ENCODE measurements around the gene CORO7. TPM values are rescaled to one million over a fixed set of nuclear protein-coding genes. Genes with fewer than 3 reads are reported as not detected.

Gene CORO7
- total and polyA plus RNA-seq, 9 donors: 1.3 to 29.5 (median 17.9) TPM

- intact Hi-C loops (cut with DNase I): no loop called here
- WGBS, 3 donors: 74 to 83% (median 83%) methylated on average over 5 of the region's 5 CpGs
- no peak for DNase-seq
- Histone ChIP-seq H3K27me3 (no peaks in the 10 kb centered on the region), H3K9me3 (no peaks in the 10 kb centered on the region), H3K36me3 (no peaks in the 10 kb centered on the region), H3K4me3 (no peak overlapping the region), H3K4me1 (ENCODE audit: insufficient read depth) (peaks cover 13% of the 10 kb centered on the region), H3K27ac (no peak overlapping the region)
- no peak for TF ChIP-seq EP300 (IDR thresholded peaks at IDR 0.05)
- no peak for TF ChIP-seq CTCF (IDR thresholded peaks at IDR 0.05)
Measured at GRCh38 chr16:4460936-4461249, 44.5 kb upstream of the CORO7 start.

- no peak for DNase-seq
- H3K4me1 ChIP-seq (ENCODE audit: insufficient read depth): peaks cover 13% of the 10 kb centered on the region
- intact Hi-C loops (cut with DNase I): no loop called here
- H3K36me3 ChIP-seq: no peaks in the 10 kb centered on the region
- no peak for TF ChIP-seq EP300 (IDR thresholded peaks at IDR 0.05)
- TF ChIP-seq CTCF (IDR thresholded peaks at IDR 0.05): no peak
- no peak for TF ChIP-seq POLR2A (IDR thresholded peaks at IDR 0.05)
- no peaks in the 10 kb centered on the region for H3K27me3 ChIP-seq
- H3K9me3 ChIP-seq: no peaks in the 10 kb centered on the region
- WGBS, 3 donors: 73 to 76% (median 74%) methylated on average over 10 of the region's 10 CpGs
- no peak overlapping the region for H3K27ac ChIP-seq
- no peak overlapping the region for H3K4me3 ChIP-seq
Measured at GRCh38 chr16:4455951-4456350, 39.6 kb upstream of the CORO7 start.

- Histone ChIP-seq H3K36me3 (no peaks in the 10 kb centered on the region), H3K4me1 (ENCODE audit: insufficient read depth) (peaks cover 13% of the 10 kb centered on the region), H3K4me3 (no peak overlapping the region), H3K9me3 (no peaks in the 10 kb centered on the region), H3K27me3 (no peaks in the 10 kb centered on the region), H3K27ac (no peak overlapping the region)
- TF ChIP-seq POLR2A (IDR thresholded peaks at IDR 0.05): no peak
- DNase-seq: no peak
- intact Hi-C loops (cut with DNase I): no loop called here
- 88 to 89% (median 89%) methylated on average over 13 to 14 of the region's 14 CpGs for WGBS, 3 donors
Measured at GRCh38 chr16:4455081-4455480, 38.7 kb upstream of the CORO7 start.

GRCh38 chr16:4454623-4455022, 38.2 kb upstream of the CORO7 start:
- Histone ChIP-seq H3K4me3 (no peak overlapping the region), H3K27ac (no peak overlapping the region), H3K9me3 (no peaks in the 10 kb centered on the region), H3K27me3 (no peaks in the 10 kb centered on the region), H3K36me3 (no peaks in the 10 kb centered on the region), H3K4me1 (ENCODE audit: insufficient read depth) (peaks cover 12% of the 10 kb centered on the region)
- intact Hi-C loops (cut with DNase I): no loop called here
- WGBS, 3 donors: 56 to 68% (median 60%) methylated on average over 9 of the region's 9 CpGs
- TF ChIP-seq CTCF (IDR thresholded peaks at IDR 0.05) (no peak), POLR2A (IDR thresholded peaks at IDR 0.05) (no peak), EP300 (IDR thresholded peaks at IDR 0.05) (no peak)
- DNase-seq: no peak

- no peaks in the 10 kb centered on the region for H3K27me3 ChIP-seq
- H3K27ac ChIP-seq: no peak overlapping the region
- WGBS, 3 donors: 95 to 99% (median 97%) methylated on average over 5 of the region's 5 CpGs
- no peaks in the 10 kb centered on the region for H3K36me3 ChIP-seq
- TF ChIP-seq POLR2A (IDR thresholded peaks at IDR 0.05): no peak
- TF ChIP-seq CTCF (IDR thresholded peaks at IDR 0.05): no peak
- TF ChIP-seq EP300 (IDR thresholded peaks at IDR 0.05): no peak
- intact Hi-C loops (cut with DNase I): no loop called here
- H3K4me1 ChIP-seq (ENCODE audit: insufficient read depth): no peaks in the 10 kb centered on the region
- DNase-seq: no peak
- H3K9me3 ChIP-seq: no peaks in the 10 kb centered on the region
- no peak overlapping the region for H3K4me3 ChIP-seq
Measured at GRCh38 chr16:4452674-4453073, 36.3 kb upstream of the CORO7 start.

Data from ovary (tissue), 9 donors.